Karpas-422 (cell line): ENCODE measurements around the gene GPR55. TPM values are rescaled to one million over a fixed set of nuclear protein-coding genes. Genes with fewer than 3 reads are reported as not detected.
"Not testable (repeated sequence)": the region's sequence is repeated elsewhere in the genome, so short reads cannot be mapped to it uniquely, and the experiment has no call there.

Source experiments
- DNase-seq: peaks from one replicate; pipeline ENCODE4 v3.0.0-alpha.2; 2015
- H2AFZ ChIP-seq: fragments of 200-600 bp; sonication (generic); 2 replicates; pipeline ENCODE4 v1.6.1; 2014; ENCODE audit warnings: antibody characterized with exemption, low read length, mixed read lengths
- H3K27ac ChIP-seq: fragments of 200-600 bp; sonication (generic); 2 replicates; pipeline ENCODE4 v1.5.1; 2014; ENCODE audit warnings: mild to moderate bottlenecking, low read length, moderate library complexity
- H3K27me3 ChIP-seq: fragments of 200-600 bp; sonication (generic); 2 replicates; pipeline ENCODE4 v1.6.1; 2014; ENCODE audit warnings: low read length, mixed read lengths
- H3K36me3 ChIP-seq: fragments of 200-600 bp; sonication (generic); 2 replicates; pipeline ENCODE4 v1.6.1; 2014; ENCODE audit warnings: low read length, mixed read lengths; ENCODE audit not compliant: insufficient read depth
- H3K4me1 ChIP-seq: fragments of 200-600 bp; sonication (generic); 2 replicates; pipeline ENCODE4 v1.6.1; 2014; ENCODE audit warnings: mild to moderate bottlenecking, low read length, mixed read lengths
- H3K4me2 ChIP-seq: fragments of 200-600 bp; sonication (generic); 2 replicates; pipeline ENCODE4 v1.6.1; 2014; ENCODE audit warnings: low read length, low read depth, mild to moderate bottlenecking; ENCODE audit not compliant: poor library complexity, severe bottlenecking
- H3K4me3 ChIP-seq: fragments of 200-600 bp; sonication (generic); 2 replicates; pipeline ENCODE4 v1.5.1; 2014; ENCODE audit warnings: mild to moderate bottlenecking, antibody characterized with exemption, low read length, mixed read lengths
- H3K79me2 ChIP-seq: fragments of 200-600 bp; sonication (generic); 2 replicates; pipeline ENCODE4 v1.6.1; 2014; ENCODE audit warnings: mild to moderate bottlenecking, low read length, mixed read lengths
- H3K9ac ChIP-seq: fragments of 200-600 bp; sonication (generic); 2 replicates; pipeline ENCODE4 v1.6.0; 2014; ENCODE audit warnings: low read length
- H3K9me2 ChIP-seq: fragments of 200-600 bp; sonication (generic), shearing (Covaris generic); replicated peaks from 2 replicates; pipeline ENCODE4 v1.6.0; 2014; ENCODE audit warnings: mild to moderate bottlenecking, low read length, moderate library complexity; ENCODE audit not compliant: insufficient read depth
- H3K9me3 ChIP-seq: fragments of 300-700, 200-600 bp; sonication (generic); 2 replicates; pipeline ENCODE4 v1.6.1; 2014; ENCODE audit warnings: low read length, mixed read lengths
- H4K20me1 ChIP-seq: fragments of 200-600 bp; sonication (generic); 2 replicates; pipeline ENCODE4 v1.6.1; 2014; ENCODE audit warnings: mild to moderate bottlenecking, antibody characterized with exemption, low read length, low read depth; ENCODE audit not compliant: insufficient read depth
- total RNA-seq: library from RNA; depleted of rRNA; stranded (reverse); fragments of >200 nt; shearing (Covaris generic); gene quantifications from 2 replicates; pipeline ENCODE4 v1.2.3, GENCODE V29; 2014; ENCODE audit warnings: low replicate concordance

GPR55 gene
- total RNA-seq, 1 experiment from 2014 or later: 9.5 TPM

- DNase-seq: no peak
- no peaks in the 10 kb centered on the region for H3K9me2 ChIP-seq
Observed at GRCh38 chr2:230939691-230940470, 14.8 kb upstream of the GPR55 start.

DNA sequence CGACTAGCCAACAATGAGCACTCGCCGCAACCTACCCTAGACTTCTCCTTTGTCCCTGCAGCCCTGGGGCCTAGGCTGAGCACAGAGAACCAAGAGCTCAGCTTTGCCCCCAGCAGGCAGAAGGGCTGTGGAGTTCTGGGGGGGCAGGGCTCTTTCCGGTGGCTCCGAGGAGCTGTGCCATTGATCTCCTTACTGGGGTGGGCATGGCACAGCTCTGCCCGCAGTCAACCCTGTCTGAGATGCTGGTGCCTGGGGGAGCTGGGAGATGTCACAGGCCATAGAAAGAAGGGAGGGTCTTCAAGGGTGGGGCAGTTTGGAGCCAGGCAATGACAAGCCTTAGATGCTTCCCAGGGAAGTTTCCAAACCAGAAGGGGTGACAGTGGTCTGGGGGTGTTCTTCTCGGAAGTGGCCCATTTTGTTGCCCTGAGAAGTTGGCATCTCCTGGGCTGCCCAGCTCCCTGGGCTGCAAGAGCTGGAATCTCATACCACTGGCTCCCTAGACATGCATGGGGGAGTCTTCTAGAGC lies 14.1 kb upstream of the GPR55 start:
- Histone ChIP-seq H2AFZ (no peak overlapping the region), H3K9me2 (no peaks in the 10 kb centered on the region), H3K9me3 (peaks cover 5% of the 10 kb centered on the region), H3K4me1 (peaks cover 12% of the 10 kb centered on the region), H3K4me2 (no peak overlapping the region), H3K27ac (no peak overlapping the region), H3K36me3 (no peaks in the 10 kb centered on the region), H3K27me3 (no peaks in the 10 kb centered on the region), H3K9ac (no peak overlapping the region), H3K79me2 (no peaks in the 10 kb centered on the region), H4K20me1 (no peaks in the 10 kb centered on the region), H3K4me3 (no peak overlapping the region)
- no peak for DNase-seq

More at GRCh38 chr2:230939691-230940470, 14.8 kb upstream of the GPR55 start:
- H3K27me3 ChIP-seq: no peaks in the 10 kb centered on the region
- no peak overlapping the region for H3K27ac ChIP-seq
- no peak overlapping the region for H3K4me2 ChIP-seq
- peaks cover 5% of the 10 kb centered on the region for H3K9me3 ChIP-seq
- no peak overlapping the region for H2AFZ ChIP-seq
- H3K9ac ChIP-seq: no peak overlapping the region
- H4K20me1 ChIP-seq: no peaks in the 10 kb centered on the region
- H3K4me1 ChIP-seq: peaks cover 15% of the 10 kb centered on the region
- H3K79me2 ChIP-seq: no peaks in the 10 kb centered on the region
- H3K4me3 ChIP-seq: no peak overlapping the region
- no peaks in the 10 kb centered on the region for H3K36me3 ChIP-seq

- Histone ChIP-seq H3K27ac (no peak overlapping the region), H3K79me2 (no peaks in the 10 kb centered on the region), H3K9me3 (peaks cover 5% of the 10 kb centered on the region), H2AFZ (no peak overlapping the region), H4K20me1 (no peaks in the 10 kb centered on the region), H3K4me2 (no peak overlapping the region), H3K9ac (no peak overlapping the region), H3K27me3 (no peaks in the 10 kb centered on the region), H3K4me3 (no peak overlapping the region), H3K4me1 (peaks cover 7% of the 10 kb centered on the region), H3K9me2 (no peaks in the 10 kb centered on the region), H3K36me3 (no peaks in the 10 kb centered on the region)
- DNase-seq: no peak
Observed at GRCh38 chr2:230938516-230939065, 13.5 kb upstream of the GPR55 start.

GRCh38 chr2:230938098-230938497 lies 13.1 kb upstream of the GPR55 start:
- Histone ChIP-seq H3K27me3 (no peaks in the 10 kb centered on the region), H3K79me2 (no peaks in the 10 kb centered on the region), H3K4me1 (peaks cover 2% of the 10 kb centered on the region), H3K36me3 (no peaks in the 10 kb centered on the region), H3K4me2 (no peak overlapping the region), H4K20me1 (no peaks in the 10 kb centered on the region), H3K27ac (no peak overlapping the region), H3K9me3 (peaks cover 5% of the 10 kb centered on the region), H3K9ac (no peak overlapping the region), H2AFZ (no peak overlapping the region), H3K9me2 (no peaks in the 10 kb centered on the region), H3K4me3 (no peak overlapping the region)
- no peak for DNase-seq

DNA sequence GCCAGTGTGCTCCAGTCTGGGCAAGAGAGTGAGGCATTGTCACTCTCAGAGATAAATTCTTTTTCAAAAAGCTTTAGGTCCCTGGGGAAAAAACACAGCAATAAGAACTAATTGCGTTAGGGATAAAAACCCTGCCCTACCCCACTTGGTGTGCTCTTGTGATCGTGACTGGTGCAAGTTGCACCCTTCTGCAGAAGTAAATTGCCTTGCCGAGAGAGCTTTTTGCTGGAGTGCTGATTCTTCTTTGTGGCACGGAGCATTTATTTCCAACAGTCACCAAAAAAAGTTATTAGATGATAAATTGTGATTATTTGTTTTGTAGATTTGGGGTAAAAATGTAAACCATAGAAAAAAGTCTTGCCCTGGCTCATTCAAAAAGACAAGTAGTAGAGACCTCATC lies 12.3 kb upstream of the GPR55 start:
- Histone ChIP-seq H3K4me2 (no peak overlapping the region), H4K20me1 (no peaks in the 10 kb centered on the region), H3K4me3 (no peak overlapping the region), H3K79me2 (no peaks in the 10 kb centered on the region), H3K9ac (no peak overlapping the region), H3K36me3 (no peaks in the 10 kb centered on the region), H3K9me2 (no peaks in the 10 kb centered on the region), H3K4me1 (no peaks in the 10 kb centered on the region), H3K9me3 (peaks cover 5% of the 10 kb centered on the region), H3K27me3 (no peaks in the 10 kb centered on the region), H2AFZ (no peak overlapping the region), H3K27ac (no peak overlapping the region)
- no peak for DNase-seq

- not testable (repeated sequence) for H3K4me1 ChIP-seq, H3K9me3 ChIP-seq, H3K27ac ChIP-seq, H3K9me2 ChIP-seq, H3K4me2 ChIP-seq, H4K20me1 ChIP-seq, H3K4me3 ChIP-seq, DNase-seq, H3K9ac ChIP-seq, H2AFZ ChIP-seq, H3K79me2 ChIP-seq, H3K27me3 ChIP-seq, H3K36me3 ChIP-seq
Observed at GRCh38 chr2:230936243-230936642, 11.2 kb upstream of the GPR55 start.

DNA sequence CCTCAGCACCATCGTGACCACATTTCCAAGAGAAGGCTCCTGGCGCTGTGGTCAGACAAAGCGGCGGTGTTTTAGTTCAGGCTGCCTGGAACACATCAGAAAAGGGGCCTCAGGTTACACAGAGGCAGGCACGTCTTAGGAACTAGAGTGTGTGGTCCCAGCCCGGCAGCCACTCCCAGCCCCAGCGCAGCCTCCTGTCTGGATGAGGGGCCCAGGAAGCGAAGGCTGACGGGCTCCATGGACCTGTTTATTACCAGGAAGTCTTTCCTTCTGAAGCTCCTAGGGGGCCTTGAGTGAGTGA lies 10.0 kb upstream of the GPR55 start:
- no peak for DNase-seq
- no peak overlapping the region for H3K27ac ChIP-seq
- H3K4me2 ChIP-seq: no peak overlapping the region
- no peaks in the 10 kb centered on the region for H4K20me1 ChIP-seq
- no peaks in the 10 kb centered on the region for H3K9me2 ChIP-seq
- no peaks in the 10 kb centered on the region for H3K4me1 ChIP-seq
- peaks cover 5% of the 10 kb centered on the region for H3K9me3 ChIP-seq
- no peak overlapping the region for H3K9ac ChIP-seq
- no peaks in the 10 kb centered on the region for H3K36me3 ChIP-seq
- H3K4me3 ChIP-seq: no peak overlapping the region
- no peak overlapping the region for H2AFZ ChIP-seq
- H3K79me2 ChIP-seq: no peaks in the 10 kb centered on the region
- no peaks in the 10 kb centered on the region for H3K27me3 ChIP-seq

- Histone ChIP-seq H2AFZ (no peak overlapping the region), H3K27ac (no peak overlapping the region), H3K9me2 (no peaks in the 10 kb centered on the region), H3K27me3 (no peaks in the 10 kb centered on the region), H3K79me2 (no peaks in the 10 kb centered on the region), H3K36me3 (no peaks in the 10 kb centered on the region), H3K9me3 (peaks cover 5% of the 10 kb centered on the region), H3K4me3 (no peak overlapping the region), H3K9ac (no peak overlapping the region), H3K4me2 (no peak overlapping the region), H3K4me1 (no peaks in the 10 kb centered on the region), H4K20me1 (no peaks in the 10 kb centered on the region)
- DNase-seq: no peak
Observed at GRCh38 chr2:230934231-230935129, 9.4 kb upstream of the GPR55 start.
